Stromal cell of bone marrow (primary cell): ENCODE data around the gene ZNF547.

Experiments
- DNase-seq: peaks from one replicate; pipeline ENCODE4 v3.0.0-alpha.2; 2012; ENCODE audit warnings: low read depth

The ZNF547 gene

DNA sequence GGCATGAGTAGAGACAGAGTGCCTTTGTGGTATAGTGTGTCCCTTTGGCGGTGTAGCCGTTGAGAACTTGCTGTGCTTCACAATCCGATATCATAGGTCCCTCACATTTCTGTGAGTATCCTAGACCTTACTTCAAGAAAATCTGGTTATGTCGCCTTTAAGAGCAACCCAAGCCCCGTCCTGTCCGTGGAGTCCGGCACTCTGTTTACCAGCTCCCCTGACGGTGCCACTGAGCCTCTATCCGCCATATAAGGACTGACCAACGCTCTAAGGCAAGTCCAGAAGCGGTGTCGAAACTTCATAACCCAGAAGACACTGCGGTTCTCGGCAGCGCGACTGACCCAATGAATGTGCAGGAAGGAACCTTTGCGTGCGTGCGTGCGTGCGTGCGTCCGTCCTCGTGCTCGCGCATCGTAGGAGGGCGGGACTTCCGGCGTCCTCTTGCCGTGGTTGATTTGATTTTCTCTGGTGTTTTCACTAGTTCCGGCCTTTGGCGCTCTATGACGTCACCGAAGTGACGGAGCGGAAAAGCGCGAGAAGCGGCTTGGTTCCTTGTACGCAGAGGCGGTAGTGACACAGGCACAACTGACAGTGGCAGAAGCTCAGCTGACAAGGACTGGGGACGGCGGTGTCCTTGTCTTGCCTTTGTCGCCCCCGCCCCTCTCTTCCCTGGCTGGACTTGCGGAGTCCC lies at the start of gene ZNF547, which contains the start of gene TRAPPC2B:
TSS of gene ZNF547 (plus strand) at position 555 of the 691 bp plus-strand sequence. CDS start 5,005 bp downstream, outside the sequence.
TSS of gene TRAPPC2B (plus strand) at position 555 of the 691 bp plus-strand sequence. CDS start 1,283 bp downstream, outside the sequence.
- peak; percentile 99 for DNase-seq

DNA sequence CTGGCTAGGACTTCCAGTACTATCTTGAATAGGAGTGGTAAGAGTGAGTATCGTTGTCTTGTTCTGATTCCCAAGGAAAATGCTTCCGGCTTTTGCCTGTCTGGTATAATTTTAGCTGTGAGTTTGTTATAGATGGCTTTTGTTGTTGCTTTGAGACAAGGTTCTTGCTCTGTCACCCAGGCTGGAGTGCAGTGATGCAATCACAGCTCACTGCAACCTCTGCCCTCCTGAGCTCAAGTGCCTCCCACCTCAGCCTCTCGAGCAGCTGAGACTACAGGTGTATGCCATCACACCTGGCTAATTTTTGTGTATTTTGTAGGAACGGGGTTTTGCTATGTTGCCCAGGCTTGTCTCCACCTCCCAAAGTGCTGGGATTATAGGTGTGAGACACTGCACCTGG lies 49.2 kb upstream of the ZNF547 start:
- DNase-seq, result no peak

DNA sequence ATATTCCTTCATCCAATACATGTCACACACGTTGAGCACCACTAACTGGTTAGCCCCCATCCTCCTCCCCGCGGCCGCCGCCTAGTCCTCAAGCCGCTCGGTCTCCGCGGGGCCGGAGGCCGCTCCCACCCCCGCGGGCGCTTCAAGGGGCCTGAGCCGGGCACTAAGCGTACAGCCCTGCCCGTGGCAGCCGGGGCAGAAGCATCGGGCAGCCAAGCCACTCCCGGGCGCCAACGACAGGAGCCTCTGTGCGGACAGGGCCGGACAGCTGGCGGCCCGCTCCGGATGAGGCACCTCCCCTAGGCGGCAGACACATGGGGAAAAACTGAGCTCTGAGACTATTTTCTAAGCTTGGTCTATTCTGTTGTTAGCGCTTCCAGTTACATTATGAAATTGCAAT lies 45.8 kb upstream of the ZNF547 start:
- DNase-seq, result no peak

DNA sequence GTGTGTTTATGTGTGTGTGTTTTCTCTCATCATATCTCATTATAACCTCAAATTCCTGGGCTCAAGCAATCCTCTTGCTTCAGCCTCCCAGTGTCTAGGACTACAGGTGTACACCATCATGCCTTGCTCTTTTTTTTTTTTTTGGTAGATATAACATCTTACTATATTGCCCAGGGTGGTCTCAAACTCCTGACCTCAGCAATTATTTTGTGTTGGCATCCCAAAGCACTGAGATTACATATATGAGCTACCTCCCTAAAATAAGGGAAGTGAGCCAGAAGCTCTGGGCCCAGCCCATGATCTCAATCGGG lies 43.5 kb upstream of the ZNF547 start:
- no peak for DNase-seq

DNA sequence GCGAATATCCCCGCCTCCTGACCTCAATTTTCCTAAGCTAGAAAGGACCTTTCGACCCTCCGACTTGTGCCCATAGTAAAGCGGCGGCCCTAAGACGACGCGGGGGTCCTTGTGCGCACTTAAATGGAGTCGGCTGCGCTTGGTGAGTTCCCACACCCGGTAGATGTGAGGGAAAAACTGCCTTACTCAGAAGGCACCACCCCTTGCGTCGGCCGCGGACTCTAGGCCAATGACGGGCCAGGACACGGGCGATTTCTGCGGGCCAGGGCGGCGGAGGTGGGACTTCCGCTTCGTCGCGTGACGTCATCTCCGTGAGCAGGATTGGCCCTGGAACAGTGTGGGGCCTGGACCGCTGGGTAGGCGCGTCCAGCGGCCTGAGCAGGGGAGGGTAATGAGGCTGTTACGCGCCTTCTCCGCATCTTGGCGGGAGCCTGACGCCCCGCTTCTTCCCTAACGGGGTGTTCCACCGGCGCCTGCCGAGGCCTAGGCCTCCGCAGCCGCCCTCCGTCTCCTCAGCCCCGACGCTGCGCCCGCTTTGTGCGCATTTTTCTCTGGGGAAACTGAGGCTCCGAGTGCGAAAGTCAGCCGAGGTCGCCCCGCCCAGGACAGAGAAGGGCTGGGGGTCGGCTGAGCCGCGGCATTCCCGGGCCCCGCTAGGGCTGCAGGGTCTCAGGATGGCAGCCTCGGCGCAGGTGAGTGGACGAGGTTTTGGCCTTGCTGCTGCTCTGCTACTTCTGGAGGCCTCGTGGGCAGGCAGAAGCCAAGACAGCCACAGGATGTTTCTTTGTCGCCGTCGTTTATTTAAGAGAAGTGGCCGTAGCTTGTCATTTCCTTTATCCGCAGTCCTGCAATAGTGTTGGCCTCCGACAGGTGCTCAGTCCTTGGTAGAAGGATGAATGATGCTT lies 42.9 kb upstream of the ZNF547 start, which contains the start of gene ZNF543:
TSS of gene ZNF543 (plus strand) at position 293 of the 905 bp plus-strand sequence. CDS start at position 675, 382 bp downstream.
- DNase-seq, result peak; percentile 94

DNA sequence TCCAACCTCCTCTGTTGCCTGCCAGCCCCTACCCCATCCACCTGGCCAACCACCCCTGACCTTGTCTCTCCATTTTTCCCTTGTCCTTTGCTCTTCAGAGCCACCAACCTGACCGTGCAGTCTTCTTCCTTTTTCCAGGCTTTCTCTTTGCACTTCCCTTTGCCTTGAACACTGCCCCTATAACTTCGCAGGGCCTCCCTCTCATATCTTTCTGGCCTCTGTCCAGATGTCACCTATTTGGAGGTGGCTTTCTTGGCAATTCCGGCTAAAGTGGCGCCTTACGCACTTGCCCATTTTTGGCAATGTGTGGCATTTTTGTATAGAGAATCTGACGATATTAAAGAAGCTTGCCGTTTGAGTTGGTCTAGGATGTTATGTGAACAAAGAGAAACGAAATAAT lies 42.2 kb upstream of the ZNF547 start:
- DNase-seq, result no peak

DNA sequence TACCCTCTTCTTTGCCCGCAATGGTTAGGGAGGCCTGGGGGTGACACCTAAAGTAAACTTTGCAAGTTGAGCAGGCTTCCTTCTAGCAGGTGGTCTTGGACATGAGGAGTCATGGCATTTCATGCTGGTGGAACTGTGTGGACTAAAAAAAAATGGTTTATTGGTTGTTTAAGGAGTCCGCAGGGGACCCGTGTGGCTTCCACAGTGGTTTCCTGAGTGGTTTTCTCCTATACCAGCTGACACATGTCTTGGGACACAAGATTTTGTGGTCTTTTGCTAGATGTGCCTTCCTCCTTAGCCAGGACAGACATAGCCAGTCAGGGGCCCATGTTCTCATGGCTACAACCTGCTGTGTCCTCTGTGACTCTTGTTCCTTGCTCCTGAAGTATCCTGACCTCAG lies 41.6 kb upstream of the ZNF547 start:
- no peak for DNase-seq

DNA sequence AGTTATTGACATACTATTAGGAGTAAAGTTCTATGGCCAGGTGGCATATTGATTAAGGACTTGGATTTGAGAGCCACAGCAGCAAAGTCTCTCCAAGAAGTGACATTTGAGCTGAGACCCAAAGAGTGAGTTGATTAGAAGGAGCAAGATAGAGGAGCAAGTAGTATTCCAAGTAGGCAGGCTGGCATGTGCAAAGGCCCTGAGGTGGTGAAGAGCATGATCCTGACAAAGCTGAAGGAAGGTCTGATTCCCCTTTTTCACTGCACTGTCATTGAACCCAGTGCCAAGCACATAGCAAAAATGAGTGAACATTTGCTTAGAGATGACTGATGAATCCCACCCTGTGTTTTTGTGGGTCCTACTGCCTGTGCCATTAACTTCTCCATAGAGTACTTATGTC lies 38.4 kb upstream of the ZNF547 start:
- no peak for DNase-seq

DNA sequence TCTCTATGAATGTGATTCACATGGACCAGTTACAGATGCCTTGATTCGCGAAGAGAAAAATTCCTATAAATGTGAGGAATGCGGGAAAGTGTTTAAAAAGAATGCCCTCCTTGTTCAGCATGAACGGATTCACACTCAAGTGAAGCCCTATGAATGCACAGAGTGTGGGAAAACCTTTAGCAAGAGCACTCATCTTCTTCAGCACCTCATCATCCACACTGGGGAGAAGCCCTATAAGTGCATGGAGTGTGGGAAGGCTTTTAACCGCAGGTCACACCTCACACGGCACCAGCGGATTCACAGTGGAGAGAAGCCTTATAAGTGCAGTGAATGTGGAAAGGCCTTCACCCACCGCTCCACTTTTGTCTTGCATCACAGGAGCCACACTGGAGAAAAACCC lies 35.4 kb upstream of the ZNF547 start:
- DNase-seq, result no peak

DNA sequence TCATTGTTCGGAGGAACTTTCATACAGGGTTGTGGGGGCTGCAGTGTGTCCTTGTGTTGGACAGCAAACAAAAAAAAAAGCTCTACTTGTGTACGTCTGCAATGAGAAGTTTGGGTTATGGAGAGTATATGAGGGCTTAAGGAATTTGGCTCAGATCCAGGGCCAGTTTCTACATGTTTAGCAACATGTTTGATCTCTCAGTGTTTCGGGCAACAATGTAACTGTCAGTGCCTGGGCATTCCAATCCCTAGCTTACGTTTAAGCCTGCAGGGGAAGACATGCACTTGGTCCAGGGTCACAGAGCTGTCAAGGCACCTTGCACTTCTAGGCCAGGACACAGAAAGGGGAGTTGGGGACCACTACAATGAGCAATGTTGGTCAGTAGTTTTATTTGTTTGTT lies 29.2 kb upstream of the ZNF547 start:
- no peak for DNase-seq

DNA sequence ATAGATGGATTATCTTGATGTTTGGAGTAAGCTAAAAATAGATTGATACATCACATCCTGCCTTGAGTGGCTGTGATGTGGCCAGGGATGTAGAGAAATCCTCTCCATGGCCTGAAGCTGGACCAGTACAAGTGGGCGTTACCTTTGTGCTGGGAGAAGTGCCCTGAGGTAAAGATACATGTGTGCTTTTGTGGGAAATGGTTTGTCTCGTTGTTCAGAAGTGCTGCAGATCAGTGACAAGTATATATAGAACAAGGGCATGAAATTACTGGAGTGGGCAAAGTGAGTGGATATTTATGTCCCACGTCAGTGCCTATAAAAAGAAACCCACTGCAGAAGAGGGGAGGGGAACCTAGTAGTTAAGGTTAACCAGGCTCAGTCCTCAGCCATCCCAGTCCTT lies 24.5 kb upstream of the ZNF547 start:
- DNase-seq, result no peak

DNA sequence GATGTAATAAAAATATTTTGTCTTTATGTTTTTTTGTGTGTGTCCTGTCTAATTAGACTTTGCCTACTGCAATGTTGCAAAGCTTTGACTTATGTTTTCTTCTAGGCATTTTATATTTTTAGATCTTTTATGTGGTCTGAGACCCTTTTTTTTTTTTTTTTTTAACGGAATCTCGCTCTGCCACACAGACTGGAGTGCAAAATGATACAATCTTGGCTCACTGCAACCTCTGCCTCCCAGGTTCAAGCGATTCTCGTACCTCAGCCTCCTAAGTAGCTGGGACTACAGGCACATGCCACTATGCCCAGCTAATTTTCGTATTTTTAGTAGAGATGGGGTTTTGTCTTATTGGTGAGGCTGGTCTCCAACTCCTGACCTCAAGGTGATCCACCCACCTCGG lies 20.8 kb upstream of the ZNF547 start:
- DNase-seq, result no peak

DNA sequence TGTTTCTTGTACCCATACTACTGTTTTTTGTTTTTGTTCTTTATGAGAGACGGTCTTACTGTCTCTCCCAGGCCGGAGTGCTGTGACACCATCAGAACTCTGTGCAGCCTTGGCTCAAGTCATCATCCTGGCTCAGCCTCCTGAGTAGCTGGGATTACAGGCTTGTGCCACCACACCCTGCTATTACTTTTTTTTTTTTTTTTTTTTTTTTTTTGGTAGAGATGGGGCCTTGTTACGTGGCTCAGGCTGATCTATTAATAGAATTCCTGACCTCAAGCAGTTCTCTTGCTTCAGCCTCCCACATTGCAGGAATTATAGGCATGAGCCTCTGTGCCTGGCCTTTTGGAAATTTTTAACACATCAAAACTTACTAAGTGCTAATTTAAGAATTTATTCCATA lies 15.2 kb upstream of the ZNF547 start:
- peak; percentile 32 for DNase-seq

DNA sequence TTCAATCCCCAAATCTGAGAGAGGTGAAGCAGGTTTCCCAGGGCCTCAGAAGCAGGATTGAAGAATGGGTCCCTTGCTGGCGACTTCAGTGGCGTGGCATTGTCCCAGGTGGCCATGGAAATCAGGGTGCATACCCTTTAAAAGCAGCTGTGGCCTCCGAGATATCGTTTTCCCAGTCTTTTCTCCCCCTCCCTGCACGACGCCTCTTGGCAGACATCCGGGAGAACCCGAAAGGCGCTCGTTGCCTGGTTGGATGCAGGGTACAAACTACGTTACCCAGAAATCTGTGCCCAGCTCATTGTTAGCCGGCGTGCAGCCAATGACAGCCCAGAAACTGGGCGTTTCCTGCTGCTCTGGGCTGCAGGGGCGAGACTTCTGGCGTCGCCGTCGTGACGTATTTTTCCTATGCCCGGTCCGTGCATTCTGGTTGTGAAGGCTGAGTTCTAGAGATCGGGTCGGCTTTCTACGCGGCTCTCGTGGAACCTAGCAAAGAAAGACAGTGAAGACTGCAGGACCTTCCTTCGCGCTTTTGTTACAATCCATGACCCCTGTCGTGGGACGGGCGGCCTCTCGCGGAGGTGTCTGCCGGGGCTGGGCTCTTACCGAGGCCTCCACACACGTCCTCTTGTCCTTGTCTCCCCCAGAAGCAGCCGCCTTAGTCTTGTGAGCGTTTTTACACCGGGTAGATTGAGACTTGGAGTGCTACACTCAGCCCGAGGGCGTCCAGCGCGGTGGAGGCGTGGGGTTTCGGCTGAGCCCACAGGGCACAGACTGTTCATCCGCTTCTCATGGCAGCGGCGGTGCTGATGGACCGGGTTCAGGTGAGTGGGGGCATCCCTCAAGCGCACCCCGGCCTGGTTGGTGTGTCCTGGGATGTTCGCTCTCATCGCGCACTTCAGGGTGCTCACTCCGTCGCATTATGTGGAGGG lies 12.2 kb upstream of the ZNF547 start, which contains the start of gene ZNF304:
TSS of gene ZNF304 (plus strand) at position 395 of the 929 bp plus-strand sequence. CDS start at position 789, 394 bp downstream.
- DNase-seq, result peak; percentile 96

DNA sequence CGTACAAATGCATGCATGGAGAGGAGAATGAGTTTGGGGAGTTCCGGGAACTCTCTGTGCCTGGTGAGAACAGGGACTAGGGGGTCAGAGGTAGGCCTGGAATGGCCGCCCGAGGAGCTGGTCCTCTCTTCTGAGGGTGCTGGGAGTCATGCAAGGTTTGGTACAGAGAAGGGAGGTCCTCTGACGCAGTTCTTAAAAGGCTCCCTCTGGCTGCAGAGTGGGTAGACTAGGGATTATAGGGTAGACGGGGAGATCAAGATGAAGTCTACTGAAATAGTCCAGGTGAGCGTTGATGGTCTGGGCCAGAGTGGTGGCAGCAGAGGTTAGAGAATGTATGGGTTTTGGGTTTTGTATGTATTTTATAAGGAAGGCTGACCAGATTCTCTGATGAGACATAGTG lies 11.5 kb upstream of the ZNF547 start:
- no peak for DNase-seq

DNA sequence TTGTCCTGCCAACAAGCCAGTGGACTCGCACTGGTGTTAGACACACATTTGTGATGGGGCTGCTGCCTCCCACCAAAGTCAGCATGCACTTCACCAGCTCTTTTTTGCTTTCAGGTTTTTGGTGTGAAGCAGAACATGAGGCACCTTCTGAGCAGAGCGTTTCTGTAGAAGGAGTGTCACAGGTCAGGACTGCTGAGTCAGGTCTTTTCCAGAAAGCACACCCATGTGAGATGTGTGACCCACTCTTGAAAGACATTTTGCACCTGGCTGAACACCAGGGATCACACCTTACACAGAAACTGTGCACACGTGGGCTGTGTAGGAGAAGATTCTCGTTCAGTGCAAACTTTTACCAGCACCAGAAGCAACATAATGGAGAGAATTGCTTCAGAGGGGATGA lies 7.4 kb upstream of the ZNF547 start:
- DNase-seq, result no peak

DNA sequence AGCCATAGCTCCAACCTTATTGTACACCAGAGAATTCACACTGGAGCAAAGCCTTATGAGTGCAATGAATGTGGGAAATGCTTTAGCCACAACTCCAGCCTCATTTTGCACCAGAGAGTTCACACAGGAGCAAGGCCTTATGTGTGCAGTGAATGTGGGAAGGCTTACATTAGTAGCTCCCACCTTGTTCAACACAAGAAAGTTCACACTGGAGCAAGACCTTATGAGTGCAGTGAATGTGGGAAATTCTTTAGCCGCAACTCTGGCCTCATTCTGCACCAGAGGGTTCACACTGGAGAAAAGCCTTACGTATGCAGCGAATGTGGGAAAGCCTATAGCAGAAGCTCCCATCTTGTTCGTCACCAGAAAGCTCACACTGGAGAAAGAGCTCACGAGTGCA lies 5.9 kb upstream of the ZNF547 start:
- no peak for DNase-seq

DNA sequence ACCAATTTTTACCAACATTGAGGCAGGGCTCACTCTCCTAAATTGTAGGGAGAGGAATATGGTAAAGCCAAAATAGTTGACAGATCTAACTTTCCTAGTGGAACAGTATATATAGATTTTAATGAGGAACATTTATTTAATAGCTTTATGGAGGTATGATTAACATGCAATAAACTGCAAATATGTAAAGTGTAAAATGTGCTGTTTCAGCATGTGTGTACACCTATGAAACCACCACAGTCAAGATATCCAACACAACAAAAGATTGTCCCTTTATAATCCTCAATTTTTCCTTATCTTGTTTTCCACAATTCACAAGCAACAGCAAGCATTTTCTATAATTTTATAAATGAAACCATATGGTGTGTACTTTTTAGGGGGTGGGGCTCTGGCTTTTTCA lies 4.1 kb upstream of the ZNF547 start:
- no peak for DNase-seq

DNA sequence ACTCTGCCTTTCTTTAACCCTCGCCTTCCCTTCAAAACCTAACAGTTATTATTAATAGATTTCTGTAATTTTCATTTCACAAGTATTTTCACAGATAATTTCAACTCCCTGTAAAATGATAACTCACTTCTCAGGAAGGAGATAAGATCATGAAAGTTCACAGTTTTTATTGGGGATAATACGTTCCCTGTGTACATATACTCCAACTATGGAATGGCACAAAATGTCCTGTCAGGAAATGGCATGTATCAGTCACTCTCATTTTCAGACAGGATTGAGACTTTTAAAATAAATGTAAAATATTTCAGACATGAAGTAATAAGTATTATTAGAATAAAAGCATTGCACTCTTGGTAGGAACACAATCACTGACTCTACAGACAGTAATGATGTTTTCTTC lies 932 bp upstream of the ZNF547 start:
- no peak for DNase-seq

DNA sequence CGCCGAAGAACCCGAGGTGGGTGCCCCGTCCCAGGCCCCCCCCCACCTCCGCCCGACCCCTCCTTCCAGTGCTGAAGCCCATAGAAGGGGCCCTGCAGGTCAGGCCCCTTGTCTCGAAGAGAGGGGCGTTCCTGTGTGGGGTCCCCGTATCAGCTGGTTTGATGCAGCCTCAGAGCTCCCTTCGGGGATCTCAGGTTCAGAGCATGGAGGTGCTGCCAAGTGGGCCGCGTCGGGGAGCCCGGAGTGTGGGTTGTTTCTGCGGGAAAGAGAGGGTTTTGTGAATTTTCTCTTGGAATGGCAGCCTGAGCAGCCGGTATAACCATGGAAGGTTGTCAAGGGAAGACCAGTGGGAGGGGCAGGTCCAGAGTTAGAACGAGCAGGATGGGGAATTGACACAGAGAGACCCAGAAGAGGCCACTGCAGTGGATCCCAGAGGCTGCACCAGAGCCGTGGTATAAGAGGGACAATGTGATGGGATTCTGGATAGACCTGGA lies 384 bp downstream of the ZNF547 start:
- DNase-seq, result no peak

DNA sequence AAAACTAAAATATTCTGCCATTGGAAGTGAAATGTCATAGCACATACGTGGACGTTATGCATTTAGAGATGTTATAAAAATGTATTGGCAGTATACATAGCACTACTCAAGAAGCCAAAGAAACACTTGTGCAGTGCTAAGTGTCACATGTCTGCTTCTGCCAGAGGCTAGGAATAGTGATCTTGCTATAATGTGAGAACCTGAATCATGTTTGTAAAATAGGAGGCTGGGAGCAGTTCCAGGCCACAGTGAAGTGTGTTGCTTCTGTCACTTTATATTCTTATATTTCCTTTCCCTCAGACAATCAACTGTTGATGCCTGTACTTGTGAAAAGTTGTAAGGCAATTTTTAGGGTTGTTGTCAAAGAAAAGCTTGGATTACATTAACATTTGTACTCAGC lies 3.4 kb downstream of the ZNF547 start:
- DNase-seq, result no peak

DNA sequence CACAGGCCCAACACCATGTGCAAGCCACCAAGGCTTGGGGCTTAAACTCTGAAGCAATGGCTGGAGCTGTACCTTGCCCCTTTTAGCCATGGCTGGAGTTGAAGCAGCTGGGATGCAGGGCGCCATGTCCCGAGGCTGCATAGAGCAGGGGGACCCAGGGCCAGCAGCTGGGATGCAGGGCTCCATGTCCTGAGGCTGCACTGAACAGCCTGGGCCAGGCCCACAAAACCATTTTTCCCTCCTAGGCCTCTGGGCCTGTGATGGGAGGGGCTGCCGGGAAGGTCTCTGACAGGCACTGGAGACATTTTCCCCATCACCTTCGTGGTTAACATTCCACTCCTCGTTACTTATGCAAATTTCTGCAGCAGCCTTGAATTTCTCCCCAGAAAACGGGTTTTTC lies 10.8 kb downstream of the ZNF547 start:
- no peak for DNase-seq
